ENCODE measurements around the gene CASP14.

CASP14 gene

GRCh38 chr19:15107061-15108010 lies 58.1 kb downstream of the CASP14 start, which contains the start of gene SYDE1:
Gene SYDE1 (plus strand): TSS chr19:15107401. CDS start chr19:15107434, 33 bp downstream.
- in situ Hi-C loops (cut with MboI; ENCODE audit: low pct_unique_long_range_greater_than_20kb, low sequenced_read_pairs) = no loop called here
- DNase-seq = no peak
